Mucosa of rectum (tissue), 2 donors: ENCODE results near the gene CYB561D1.
A peak's percentile ranks its signal among the peaks of the same experiment; 100 is the strongest.

Experiments used
- H3K27ac ChIP-seq, 2 donors: one replicate each; pipeline ENCODE4 v1.7.0; 2013; ENCODE audit warnings: inconsistent platforms in 2 of 2, low read depth in 2 of 2, low read length in 2 of 2
- H3K27me3 ChIP-seq, 2 donors: one replicate each; pipeline ENCODE4 v1.7.0; 2013; ENCODE audit warnings: low read length in 2 of 2; ENCODE audit not compliant: control insufficient read depth in 2 of 2, insufficient read depth in 2 of 2
- H3K36me3 ChIP-seq, 2 donors: one replicate each; pipeline ENCODE4 v1.7.0; 2013; ENCODE audit warnings: low read length in 2 of 2; ENCODE audit not compliant: control insufficient read depth in 2 of 2, insufficient read depth in 2 of 2
- H3K4me1 ChIP-seq, 2 donors: one replicate each; pipeline ENCODE4 v1.7.0; 2013; ENCODE audit warnings: low read length in 2 of 2, mild to moderate bottlenecking in 1 of 2; ENCODE audit not compliant: control insufficient read depth in 2 of 2, insufficient read depth in 2 of 2
- H3K4me3 ChIP-seq, 2 donors: one replicate each; pipeline ENCODE4 v1.7.0; 2013; ENCODE audit warnings: low read length in 2 of 2
- H3K9ac ChIP-seq, 2 donors: one replicate each; pipeline ENCODE4 v1.7.0; 2013; ENCODE audit warnings: low read length in 2 of 2, low read depth in 1 of 2, mild to moderate bottlenecking in 1 of 2
- H3K9me3 ChIP-seq, 2 donors: one replicate each; pipeline ENCODE4 v1.7.0; 2013; ENCODE audit warnings: low read length in 2 of 2; ENCODE audit not compliant: control insufficient read depth in 2 of 2
- donor health status: healthy.
- donor health status: Normal muscosa, but diverticular disease.

CYB561D1 gene

GRCh38 chr1:109498161-109498801 lies 4.4 kb downstream of the CYB561D1 start:
- H3K27ac ChIP-seq = no peak overlapping the region

GRCh38 chr1:109499081-109499480 lies 5.2 kb downstream of the CYB561D1 start:
- Histone ChIP-seq H3K4me3 (peak overlapping the region in 1 of 2 donors; percentile 8), H3K9me3 (no peaks in the 10 kb centered on the region), H3K9ac (no peak overlapping the region), H3K27ac (peak overlapping the region in 1 of 2 donors; percentile 18), H3K36me3 (peaks cover 27 to 34% of the 10 kb centered on the region in 2 donors), H3K27me3 (no peaks in the 10 kb centered on the region), H3K4me1 (peaks cover 11 to 23% of the 10 kb centered on the region in 2 donors)

More at GRCh38 chr1:109498161-109498801, 4.4 kb downstream of the CYB561D1 start:
- no peak overlapping the region for H3K4me3 ChIP-seq
- peaks cover 14 to 22% of the 10 kb centered on the region in 2 donors for H3K4me1 ChIP-seq
- no peaks in the 10 kb centered on the region for H3K9me3 ChIP-seq
- no peaks in the 10 kb centered on the region for H3K27me3 ChIP-seq
- no peak overlapping the region for H3K9ac ChIP-seq
- H3K36me3 ChIP-seq = peaks cover 27 to 34% of the 10 kb centered on the region in 2 donors

- Histone ChIP-seq H3K4me1 (peaks cover 8 to 22% of the 10 kb centered on the region in 2 donors), H3K36me3 (peaks cover 27 to 34% of the 10 kb centered on the region in 2 donors), H3K27me3 (no peaks in the 10 kb centered on the region), H3K27ac (peak overlapping the region in 1 of 2 donors; percentile 36), H3K9me3 (no peaks in the 10 kb centered on the region), H3K4me3 (no peak overlapping the region), H3K9ac (peak overlapping the region in 1 of 2 donors; percentile 1)
Measured at GRCh38 chr1:109499661-109500536, 6.0 kb downstream of the CYB561D1 start.

GRCh38 chr1:109500941-109501381 lies 7.1 kb downstream of the CYB561D1 start:
- Histone ChIP-seq H3K27me3 (no peaks in the 10 kb centered on the region), H3K9me3 (no peaks in the 10 kb centered on the region), H3K27ac (no peak overlapping the region), H3K36me3 (peaks cover 22 to 27% of the 10 kb centered on the region in 2 donors), H3K4me3 (no peak overlapping the region), H3K9ac (no peak overlapping the region), H3K4me1 (peaks cover 7 to 20% of the 10 kb centered on the region in 2 donors)

- no peaks in the 10 kb centered on the region for H3K27me3 ChIP-seq
- no peak overlapping the region for H3K4me3 ChIP-seq
- peaks cover 7 to 20% of the 10 kb centered on the region in 2 donors for H3K4me1 ChIP-seq
- H3K9ac ChIP-seq = no peak overlapping the region
- H3K36me3 ChIP-seq = peaks cover 13 to 18% of the 10 kb centered on the region in 2 donors
- H3K27ac ChIP-seq = no peak overlapping the region
- H3K9me3 ChIP-seq = no peaks in the 10 kb centered on the region
Measured at GRCh38 chr1:109501644-109502363, 7.9 kb downstream of the CYB561D1 start.

- H3K27me3 ChIP-seq = no peaks in the 10 kb centered on the region
- no peak overlapping the region for H3K4me3 ChIP-seq
- H3K4me1 ChIP-seq = peaks cover 7 to 20% of the 10 kb centered on the region in 2 donors
- H3K36me3 ChIP-seq = peaks cover 13 to 16% of the 10 kb centered on the region in 2 donors
- no peaks in the 10 kb centered on the region for H3K9me3 ChIP-seq
- no peak overlapping the region for H3K27ac ChIP-seq
- H3K9ac ChIP-seq = no peak overlapping the region
Measured at GRCh38 chr1:109502364-109502851, 8.5 kb downstream of the CYB561D1 start.

GRCh38 chr1:109503935-109504334 lies 10.0 kb downstream of the CYB561D1 start:
- Histone ChIP-seq H3K27ac (peak overlapping the region in 1 of 2 donors; percentile 66), H3K9me3 (no peaks in the 10 kb centered on the region), H3K36me3 (peaks cover 8 to 13% of the 10 kb centered on the region in 2 donors), H3K4me3 (no peak overlapping the region), H3K4me1 (peaks cover 4 to 19% of the 10 kb centered on the region in 2 donors), H3K9ac (no peak overlapping the region), H3K27me3 (no peaks in the 10 kb centered on the region)

- Histone ChIP-seq H3K4me1 (peaks cover 9 to 23% of the 10 kb centered on the region in 2 donors), H3K9ac (no peak overlapping the region), H3K36me3 (peaks cover 8 to 13% of the 10 kb centered on the region in 2 donors), H3K9me3 (no peaks in the 10 kb centered on the region), H3K4me3 (no peak overlapping the region), H3K27ac (no peak overlapping the region), H3K27me3 (no peaks in the 10 kb centered on the region)
Measured at GRCh38 chr1:109504974-109505373, 11.1 kb downstream of the CYB561D1 start.

GRCh38 chr1:109508001-109508872 lies 14.3 kb downstream of the CYB561D1 start:
- Histone ChIP-seq H3K27ac (no peak overlapping the region), H3K9ac (no peak overlapping the region), H3K27me3 (peaks cover 0 to 4% of the 10 kb centered on the region in 2 donors), H3K9me3 (no peaks in the 10 kb centered on the region), H3K36me3 (no peaks in the 10 kb centered on the region), H3K4me1 (peaks cover 10 to 18% of the 10 kb centered on the region in 2 donors), H3K4me3 (peak overlapping the region in 1 of 2 donors; percentile 73)
